AG10803 (cell line): ENCODE data around the gene DNAH14.

ENCODE experiments used
- DNase-seq: peaks from one replicate; pipeline ENCODE4 v3.0.0; 2010; ENCODE audit warnings: low read depth
- H3K4me3 ChIP-seq: 2 replicates; pipeline ENCODE4 v1.5.1; 2011; ENCODE audit warnings: mild to moderate bottlenecking, low read length, control low read depth
- CTCF ChIP-seq: conservative IDR thresholded peaks from 2 replicates; pipeline ENCODE4 v1.5.1; 2011; ENCODE audit warnings: mild to moderate bottlenecking, low read length, control low read depth, inconsistent platforms

The DNAH14 gene

DNA sequence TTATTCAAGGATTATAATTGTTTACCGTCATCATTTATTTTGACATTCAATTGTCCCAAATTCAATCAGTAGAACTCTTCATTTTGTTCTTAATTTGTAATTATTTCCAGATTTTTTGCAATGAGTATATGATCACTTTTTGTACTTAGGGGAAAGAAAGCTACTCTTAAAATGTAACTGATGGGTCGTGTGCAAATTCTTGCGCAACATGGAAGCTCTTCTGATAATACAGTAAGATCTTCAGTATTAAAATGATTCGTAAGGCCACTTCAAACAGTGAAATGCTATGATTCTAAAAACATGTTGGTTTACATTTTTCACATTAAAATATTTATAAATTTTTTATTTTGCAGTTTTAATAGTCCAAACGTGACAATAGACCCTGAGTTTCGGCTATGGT is 435.0 kb downstream of the DNAH14 start:
- DNase-seq = no peak
- TF ChIP-seq CTCF = no peak
- H3K4me3 ChIP-seq = no peak overlapping the region

- no peak overlapping the region for H3K4me3 ChIP-seq
- DNase-seq = no peak
- no peak for TF ChIP-seq CTCF
These were observed 436.5 kb downstream of the DNAH14 start for GRCh38 chr1:225366018-225366417.

DNA sequence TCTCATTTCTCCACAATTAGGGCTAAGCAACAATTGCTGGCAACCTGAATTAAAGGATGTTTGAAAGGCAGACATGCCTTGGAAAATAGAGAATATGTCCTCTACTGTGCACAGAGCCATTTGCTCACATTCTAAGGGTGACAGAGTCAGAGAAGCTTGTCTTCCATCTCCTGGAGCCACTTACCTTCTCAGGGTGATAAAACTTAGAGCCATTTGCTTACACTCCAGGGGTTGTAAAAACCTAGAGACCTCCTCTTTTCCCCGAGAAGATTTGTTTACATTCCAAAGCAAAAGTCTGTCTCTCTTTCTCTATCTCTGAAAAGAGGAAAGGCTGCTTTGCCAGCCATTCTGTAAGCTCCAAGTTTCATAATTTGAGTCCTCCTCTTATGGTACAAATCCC is 437.1 kb downstream of the DNAH14 start:
- no peak overlapping the region for H3K4me3 ChIP-seq
- no peak for TF ChIP-seq CTCF
- DNase-seq = no peak

DNA sequence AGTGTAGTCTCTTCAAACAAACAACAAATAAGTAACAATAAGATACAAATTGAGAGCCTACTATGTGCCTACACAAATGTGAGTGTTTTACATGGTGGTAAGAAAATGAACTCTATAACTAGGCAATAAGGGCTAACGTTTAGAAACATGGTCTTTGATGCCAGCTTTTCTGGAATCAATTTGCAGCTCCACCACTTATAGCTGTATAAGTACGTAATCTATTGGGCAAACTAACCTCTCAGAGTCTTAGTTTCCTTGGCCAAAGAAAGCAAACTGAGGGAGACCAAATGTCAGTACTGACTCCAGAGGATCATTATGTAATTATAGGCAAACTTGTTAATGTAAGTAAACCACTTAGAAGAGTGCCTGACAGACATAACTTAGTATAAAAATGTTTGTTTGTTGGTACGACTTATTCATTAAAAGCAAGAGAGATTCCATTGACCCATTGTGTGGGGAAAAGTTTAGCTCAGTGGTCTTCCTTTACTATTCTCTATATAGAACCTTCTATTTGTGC is 438.6 kb downstream of the DNAH14 start:
- DNase-seq = peak; percentile 10
- H3K4me3 ChIP-seq = no peak overlapping the region
- no peak for TF ChIP-seq CTCF

GRCh38 chr1:225371366-225372010 is 442.0 kb downstream of the DNAH14 start:
- H3K4me3 ChIP-seq = no peak overlapping the region
- no peak for DNase-seq
- no peak for TF ChIP-seq CTCF

DNA sequence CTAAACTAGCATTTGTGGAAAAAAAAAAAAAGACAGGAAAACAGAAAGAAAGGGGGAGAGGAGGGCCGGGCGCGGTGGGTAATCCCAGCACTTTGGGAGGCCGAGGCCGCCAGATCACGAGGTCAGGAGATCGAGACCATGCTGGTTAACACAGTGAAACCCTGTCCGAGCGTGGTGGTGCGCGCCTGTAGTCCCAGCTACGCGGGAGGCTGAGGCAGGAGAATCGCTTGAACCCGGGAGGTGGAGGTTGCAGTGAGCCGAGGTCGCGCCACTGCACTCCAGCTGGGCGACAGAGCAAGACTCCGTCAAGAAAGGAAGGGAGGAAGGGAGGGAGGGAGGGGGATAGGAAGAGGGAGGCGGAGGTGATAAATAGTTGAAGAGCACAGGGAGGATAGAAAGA is 443.7 kb downstream of the DNAH14 start:
- no peak for DNase-seq
- no peak for TF ChIP-seq CTCF
- no peak overlapping the region for H3K4me3 ChIP-seq

- no peak for TF ChIP-seq CTCF
These were observed 445.5 kb downstream of the DNAH14 start for GRCh38 chr1:225374996-225375395.

More at GRCh38 chr1:225374996-225375395, 445.5 kb downstream of the DNAH14 start:
- H3K4me3 ChIP-seq = no peak overlapping the region
- no peak for DNase-seq
